NCI-H748 (cell line): ENCODE measurements around the gene USP13.
"Not testable (repeated sequence)": the region's sequence is repeated elsewhere in the genome, so short reads cannot be mapped to it uniquely, and the experiment has no call there.

Source experiments
- DNase-seq: peaks from one replicate; lab custom pipeline; 2025; ENCODE audit not compliant: unreplicated experiment; lab: John Stamatoyannopoulos, UW

Gene USP13, protein sequence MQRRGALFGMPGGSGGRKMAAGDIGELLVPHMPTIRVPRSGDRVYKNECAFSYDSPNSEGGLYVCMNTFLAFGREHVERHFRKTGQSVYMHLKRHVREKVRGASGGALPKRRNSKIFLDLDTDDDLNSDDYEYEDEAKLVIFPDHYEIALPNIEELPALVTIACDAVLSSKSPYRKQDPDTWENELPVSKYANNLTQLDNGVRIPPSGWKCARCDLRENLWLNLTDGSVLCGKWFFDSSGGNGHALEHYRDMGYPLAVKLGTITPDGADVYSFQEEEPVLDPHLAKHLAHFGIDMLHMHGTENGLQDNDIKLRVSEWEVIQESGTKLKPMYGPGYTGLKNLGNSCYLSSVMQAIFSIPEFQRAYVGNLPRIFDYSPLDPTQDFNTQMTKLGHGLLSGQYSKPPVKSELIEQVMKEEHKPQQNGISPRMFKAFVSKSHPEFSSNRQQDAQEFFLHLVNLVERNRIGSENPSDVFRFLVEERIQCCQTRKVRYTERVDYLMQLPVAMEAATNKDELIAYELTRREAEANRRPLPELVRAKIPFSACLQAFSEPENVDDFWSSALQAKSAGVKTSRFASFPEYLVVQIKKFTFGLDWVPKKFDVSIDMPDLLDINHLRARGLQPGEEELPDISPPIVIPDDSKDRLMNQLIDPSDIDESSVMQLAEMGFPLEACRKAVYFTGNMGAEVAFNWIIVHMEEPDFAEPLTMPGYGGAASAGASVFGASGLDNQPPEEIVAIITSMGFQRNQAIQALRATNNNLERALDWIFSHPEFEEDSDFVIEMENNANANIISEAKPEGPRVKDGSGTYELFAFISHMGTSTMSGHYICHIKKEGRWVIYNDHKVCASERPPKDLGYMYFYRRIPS

GRCh38 chr3:179652447-179653095 is at the start of gene USP13:
Gene USP13 (plus strand): TSS chr3:179653040. CDS start chr3:179653226, 186 bp downstream.
- peak; percentile 81 for DNase-seq

- no peak for DNase-seq
These were observed 49.5 kb upstream of the USP13 start for GRCh38 chr3:179603321-179603720.

GRCh38 chr3:179603831-179604230 is 49.0 kb upstream of the USP13 start:
- DNase-seq = no peak

DNA sequence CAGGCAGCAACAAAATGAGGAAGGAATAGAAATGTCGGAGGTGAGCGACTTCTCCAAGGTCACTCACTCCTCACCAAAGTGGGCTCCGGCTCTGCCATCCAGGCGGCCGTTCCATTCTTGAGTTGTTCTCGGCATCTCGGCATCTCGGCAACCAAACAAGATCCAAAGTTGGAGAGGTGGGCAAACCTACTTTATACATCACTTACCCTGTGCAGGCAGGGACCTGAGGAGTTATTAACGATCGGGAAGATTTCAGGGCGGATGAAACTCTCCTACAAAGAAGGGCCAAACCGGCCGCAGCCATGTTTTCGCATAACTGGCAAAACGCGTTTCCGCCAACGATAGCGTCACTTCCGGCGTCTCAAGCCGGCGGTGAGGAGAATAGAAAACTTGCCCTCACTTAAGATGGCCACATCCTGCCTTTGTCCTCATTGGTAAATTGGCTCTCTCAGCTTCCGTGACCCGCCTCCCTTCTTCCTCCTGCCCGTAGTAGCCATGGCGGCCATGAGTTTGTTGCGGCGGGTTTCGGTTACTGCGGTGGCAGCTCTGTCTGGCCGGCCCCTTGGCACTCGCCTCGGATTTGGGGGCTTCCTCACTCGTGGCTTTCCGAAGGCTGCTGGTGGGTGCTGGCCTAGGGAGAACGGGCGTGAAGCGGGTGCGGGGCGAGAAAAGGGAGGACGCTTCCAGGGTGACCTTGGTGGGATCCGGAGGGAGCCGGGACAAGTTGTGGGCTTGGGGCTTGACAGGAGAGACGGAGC is 48.3 kb upstream of the USP13 start, which contains the start of the genes MRPL47 and NDUFB5:
TSS of gene MRPL47 (minus strand) at position 318 of the 758 bp plus-strand sequence. CDS start at position 304, 14 bp downstream.
TSS of gene NDUFB5 (plus strand) at position 474 of the 758 bp plus-strand sequence. CDS start at position 496, 22 bp downstream.
- DNase-seq = peak; percentile 95

DNA sequence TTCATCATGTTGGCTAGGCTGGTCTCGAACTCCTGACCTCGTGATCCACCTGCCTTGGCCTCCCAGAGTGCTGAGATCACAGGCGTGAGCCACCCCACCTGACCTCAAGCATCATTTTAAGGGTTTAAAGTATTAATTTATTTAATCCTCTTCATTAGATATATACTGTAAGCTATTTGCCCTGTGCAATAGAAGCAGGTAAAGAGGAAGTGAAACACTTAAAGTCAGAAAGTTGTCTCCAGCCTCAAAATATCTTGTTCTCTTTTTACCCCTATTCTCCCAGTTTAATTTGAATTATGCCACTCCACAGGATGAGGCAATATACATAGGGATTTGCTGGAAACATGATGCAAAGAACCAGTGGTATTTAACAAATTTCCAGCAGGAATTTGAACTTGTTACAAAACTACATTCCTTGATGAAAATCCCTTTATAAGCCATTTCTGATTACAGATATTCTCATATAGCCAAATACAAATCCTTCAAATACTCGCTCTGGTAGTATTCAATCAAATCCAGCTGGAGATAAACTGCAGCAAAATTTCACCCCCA is 46.2 kb upstream of the USP13 start:
- DNase-seq = no peak

DNA sequence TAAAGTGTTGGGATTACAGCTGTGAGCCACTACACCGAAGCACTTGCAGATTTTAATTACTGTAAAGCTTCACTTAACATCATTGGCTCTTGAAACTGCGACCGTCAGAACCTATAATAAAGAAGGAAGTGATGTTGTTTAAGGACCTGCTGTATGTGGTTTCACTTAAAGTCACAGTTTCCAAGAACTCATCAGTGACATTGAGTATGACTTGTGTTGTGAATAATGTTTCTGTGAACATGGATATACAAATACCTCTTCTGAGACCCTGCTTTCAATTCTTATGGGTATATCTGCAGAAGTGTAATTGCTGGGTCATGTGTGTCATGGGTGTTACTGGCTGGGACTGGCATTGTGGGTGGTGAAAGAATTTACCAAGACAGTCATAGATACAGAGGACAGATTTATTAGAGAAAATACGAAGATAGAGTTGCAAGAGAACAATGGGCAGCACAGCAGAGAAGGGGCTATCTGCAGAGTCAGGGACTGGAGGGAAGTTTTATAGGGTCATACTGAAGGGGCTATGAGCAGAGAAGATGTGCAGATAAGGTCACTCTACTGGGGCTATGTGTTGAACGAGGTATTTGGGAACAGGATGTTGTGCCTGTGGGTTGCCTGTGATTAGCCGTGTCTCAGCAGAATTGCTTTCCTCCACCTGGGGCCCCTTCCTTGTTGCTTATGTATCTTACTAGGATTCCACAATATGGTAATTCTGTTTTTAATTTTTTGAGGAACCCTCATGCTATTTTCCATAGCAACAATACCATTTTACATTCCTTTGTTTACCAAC is 43.7 kb upstream of the USP13 start:
- no peak for DNase-seq

DNA sequence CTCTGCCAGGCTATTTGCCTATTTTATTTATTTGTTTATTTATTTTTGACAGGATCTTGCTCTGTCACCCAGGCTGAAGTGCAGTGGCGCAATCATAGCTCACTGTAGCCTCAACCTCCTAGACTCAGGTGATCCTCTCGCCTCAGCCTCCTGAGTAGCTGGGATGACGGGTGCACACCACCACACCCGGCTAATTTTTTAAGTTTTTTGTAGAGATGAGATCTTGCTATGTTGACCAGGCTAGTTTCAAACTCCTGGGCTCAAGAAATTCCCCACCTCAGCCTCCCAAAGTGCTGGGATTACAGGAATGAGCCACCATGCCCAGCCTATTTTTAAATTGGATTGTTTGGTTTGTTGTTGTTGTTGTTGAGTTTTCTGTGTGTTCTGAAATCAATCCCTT is 42.8 kb upstream of the USP13 start:
- no peak for DNase-seq

DNA sequence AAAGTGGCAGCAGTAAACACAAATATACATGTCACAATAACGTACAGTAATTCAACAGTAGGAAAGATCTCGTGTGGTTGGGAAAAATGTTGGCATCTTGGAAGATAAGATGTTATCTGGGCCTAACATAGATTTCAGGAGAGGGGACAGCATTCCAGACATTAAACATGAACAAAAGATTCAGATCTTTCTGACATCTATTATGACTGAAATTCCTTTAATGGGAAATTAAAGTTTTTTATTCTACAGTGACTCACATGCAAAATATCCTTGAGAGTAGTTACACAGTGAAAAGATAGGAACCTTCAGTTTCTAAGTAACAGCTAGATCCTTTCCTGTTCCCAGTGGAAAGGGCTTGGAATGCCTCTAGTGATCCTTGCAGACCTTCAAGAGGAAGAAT is 39.0 kb upstream of the USP13 start:
- no peak for DNase-seq

GRCh38 chr3:179615458-179616173 is 37.2 kb upstream of the USP13 start:
- no peak for DNase-seq

DNA sequence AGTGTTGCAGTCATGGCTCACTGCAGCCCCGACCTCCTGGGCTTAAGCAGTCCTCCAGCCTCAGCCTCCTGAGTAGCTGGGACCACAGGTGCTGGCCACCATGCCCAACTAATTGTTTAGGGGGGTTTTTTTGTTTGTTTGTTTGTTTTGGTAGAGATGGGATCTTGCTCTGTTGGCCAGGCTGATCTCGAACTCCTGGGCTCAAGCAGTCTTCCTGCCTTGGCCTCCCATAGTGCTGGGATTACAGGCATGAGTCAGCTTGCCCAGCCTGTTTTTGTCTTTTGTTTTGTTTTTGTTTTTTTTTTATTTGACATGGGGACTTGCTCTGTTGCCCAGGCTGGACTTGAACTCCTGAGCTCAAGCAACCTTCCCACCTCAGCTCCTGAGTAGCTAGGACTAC is 30.8 kb upstream of the USP13 start:
- no peak for DNase-seq

DNA sequence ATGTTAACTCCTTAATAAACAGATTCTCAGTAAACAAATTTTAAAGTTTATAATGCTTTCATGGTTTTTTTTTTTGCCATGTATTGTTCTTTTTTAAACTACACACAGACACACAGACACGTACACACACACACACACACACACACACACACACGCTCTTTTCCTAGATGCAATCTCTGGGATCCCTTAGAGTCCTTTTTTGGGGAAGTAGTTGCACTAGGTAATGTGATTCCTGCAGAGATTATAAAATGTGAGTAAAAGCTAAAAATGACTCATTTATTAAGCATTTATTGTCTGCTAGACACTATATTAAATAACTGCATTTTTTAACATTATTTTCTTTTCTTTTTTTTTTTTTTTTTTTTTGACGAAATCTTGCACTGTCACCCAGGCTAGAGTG is 28.4 kb upstream of the USP13 start:
- no peak for DNase-seq

DNA sequence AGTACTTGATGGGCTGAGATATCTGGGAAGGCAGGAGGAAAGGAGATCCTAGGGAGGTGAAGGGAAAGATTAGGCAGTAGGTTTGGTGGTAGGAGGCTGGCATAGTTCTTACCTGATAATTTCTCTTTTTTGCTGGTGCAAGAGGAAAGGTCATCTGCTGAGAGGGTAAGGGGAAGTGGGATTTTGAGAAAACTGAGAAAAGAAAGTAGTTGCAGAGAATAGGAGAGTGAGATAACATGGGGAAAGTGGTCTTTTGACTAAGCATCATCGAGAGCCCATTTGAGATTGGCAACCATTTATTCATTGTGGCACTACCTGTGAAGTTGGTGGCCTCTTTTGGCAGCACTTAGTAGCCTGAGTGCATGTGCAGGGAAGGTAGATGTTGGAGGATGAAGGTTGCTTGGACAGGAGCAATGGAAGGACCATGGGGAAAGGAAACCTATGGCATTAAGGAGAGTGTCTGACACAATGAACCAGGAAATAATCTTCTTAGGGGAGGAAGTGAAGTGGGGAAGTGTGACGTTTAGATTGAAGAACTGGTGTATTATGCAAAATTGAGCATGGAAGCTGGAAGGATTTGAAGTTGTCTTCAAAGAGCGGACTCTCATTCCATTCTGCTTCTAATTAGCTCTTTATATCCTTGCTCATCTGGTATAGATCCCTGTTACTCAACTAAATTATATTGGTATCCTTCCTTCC is 21.9 kb upstream of the USP13 start:
- DNase-seq = no peak

- DNase-seq = no peak
These were observed 12.4 kb upstream of the USP13 start for GRCh38 chr3:179640469-179640868.

DNA sequence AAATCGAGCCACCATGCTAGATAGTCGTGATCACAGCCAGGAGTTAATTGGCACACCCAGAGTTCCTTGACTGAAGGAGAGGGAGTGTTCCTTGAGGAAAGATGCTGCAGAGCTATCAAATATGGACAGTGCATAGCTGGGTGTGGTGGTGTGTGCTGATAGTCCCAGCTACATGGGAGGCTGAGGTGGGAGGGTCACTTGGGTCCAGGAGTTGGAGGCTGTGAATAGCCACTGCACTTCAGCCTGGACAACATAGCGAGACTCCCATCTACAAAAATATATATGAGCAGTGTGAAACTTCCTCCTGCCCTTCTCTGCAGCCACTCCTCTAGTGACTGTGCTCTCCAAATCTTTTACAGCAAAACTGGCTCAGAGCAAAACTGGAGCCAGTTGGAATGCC is 10.0 kb upstream of the USP13 start:
- no peak for DNase-seq

- DNase-seq = not testable (repeated sequence)
These were observed 9.0 kb upstream of the USP13 start for GRCh38 chr3:179643837-179644236.

GRCh38 chr3:179646177-179646576 is 6.7 kb upstream of the USP13 start:
- no peak for DNase-seq

- peak; percentile 22 for DNase-seq
These were observed 973 bp upstream of the USP13 start for GRCh38 chr3:179651687-179652446.
